NK-92 (cell line): Measurements from ENCODE around the gene CPHXL.

ENCODE experiments used
- DNase-seq: peaks from one replicate; lab custom pipeline; 2025; ENCODE audit not compliant: unreplicated experiment; lab: John Stamatoyannopoulos, UW

CPHXL gene

GRCh38 chr16:75726390-75726789 lies at the start of gene CPHXL:
Gene CPHXL (minus strand): TSS chr16:75726490. CDS start chr16:75726442, 48 bp downstream.
- DNase-seq = no peak

- no peak for DNase-seq
Measured at GRCh38 chr16:75774197-75774596, 47.9 kb upstream of the CPHXL start.

- no peak for DNase-seq
Measured at GRCh38 chr16:75770051-75770450, 43.8 kb upstream of the CPHXL start.

- no peak for DNase-seq
Measured at GRCh38 chr16:75764154-75764768, 38.0 kb upstream of the CPHXL start.

GRCh38 chr16:75763204-75763603 lies 36.9 kb upstream of the CPHXL start:
- DNase-seq = no peak

- no peak for DNase-seq
Measured at GRCh38 chr16:75762746-75763145, 36.5 kb upstream of the CPHXL start.

- no peak for DNase-seq
Measured at GRCh38 chr16:75761108-75761507, 34.8 kb upstream of the CPHXL start.

GRCh38 chr16:75760018-75760519 lies 33.8 kb upstream of the CPHXL start:
- DNase-seq = no peak

GRCh38 chr16:75758215-75758614 lies 31.9 kb upstream of the CPHXL start:
- no peak for DNase-seq

- DNase-seq = no peak
Measured at GRCh38 chr16:75754141-75754540, 27.9 kb upstream of the CPHXL start.

- DNase-seq = no peak
Measured at GRCh38 chr16:75750528-75750927, 24.2 kb upstream of the CPHXL start.

- DNase-seq = no peak
Measured at GRCh38 chr16:75746359-75746758, 20.1 kb upstream of the CPHXL start.

- no peak for DNase-seq
Measured at GRCh38 chr16:75745823-75746222, 19.5 kb upstream of the CPHXL start.

- no peak for DNase-seq
Measured at GRCh38 chr16:75745242-75745641, 19.0 kb upstream of the CPHXL start.

GRCh38 chr16:75742424-75743047 lies 16.2 kb upstream of the CPHXL start:
- DNase-seq = no peak

- DNase-seq = no peak
Measured at GRCh38 chr16:75733305-75734211, 7.3 kb upstream of the CPHXL start.

GRCh38 chr16:75732871-75733270 lies 6.6 kb upstream of the CPHXL start:
- DNase-seq = no peak

GRCh38 chr16:75727221-75727620 lies 931 bp upstream of the CPHXL start:
- DNase-seq = no peak

- DNase-seq = no peak
Measured at GRCh38 chr16:75718452-75718851, 7.8 kb downstream of the CPHXL start.

- no peak for DNase-seq
Measured at GRCh38 chr16:75714661-75715060, 11.6 kb downstream of the CPHXL start.

- DNase-seq = no peak
Measured at GRCh38 chr16:75710344-75710743, 15.9 kb downstream of the CPHXL start.

- no peak for DNase-seq
Measured at GRCh38 chr16:75703306-75703705, 23.0 kb downstream of the CPHXL start.
